ENCODE measurements around the gene RAB7A. TPM values are rescaled to one million over a fixed set of nuclear protein-coding genes. Genes with fewer than 3 reads are reported as not detected.

The RAB7A gene
- total RNA-seq, 1 donor = 166 TPM

DNA sequence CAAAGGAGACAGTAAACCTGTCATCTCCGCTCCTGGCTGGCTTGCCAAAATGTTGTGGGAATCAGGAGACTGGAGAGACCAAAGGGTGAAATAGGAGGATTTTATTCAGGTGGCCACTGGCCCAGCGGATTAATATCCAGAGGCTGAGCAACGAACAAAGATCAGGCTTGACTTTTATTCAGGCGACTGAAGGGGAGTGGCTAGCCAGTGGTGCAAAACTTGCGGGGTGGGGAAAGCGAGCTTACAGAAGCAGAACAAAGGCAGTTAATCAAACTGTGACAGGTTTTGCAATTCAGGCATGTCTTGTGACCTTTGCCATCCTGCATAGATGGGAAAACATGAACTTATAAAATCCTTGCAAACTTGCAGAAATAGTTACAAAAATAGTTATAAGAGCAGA lies 133.6 kb downstream of the RAB7A start:
- TF ChIP-seq, protein P1, sequence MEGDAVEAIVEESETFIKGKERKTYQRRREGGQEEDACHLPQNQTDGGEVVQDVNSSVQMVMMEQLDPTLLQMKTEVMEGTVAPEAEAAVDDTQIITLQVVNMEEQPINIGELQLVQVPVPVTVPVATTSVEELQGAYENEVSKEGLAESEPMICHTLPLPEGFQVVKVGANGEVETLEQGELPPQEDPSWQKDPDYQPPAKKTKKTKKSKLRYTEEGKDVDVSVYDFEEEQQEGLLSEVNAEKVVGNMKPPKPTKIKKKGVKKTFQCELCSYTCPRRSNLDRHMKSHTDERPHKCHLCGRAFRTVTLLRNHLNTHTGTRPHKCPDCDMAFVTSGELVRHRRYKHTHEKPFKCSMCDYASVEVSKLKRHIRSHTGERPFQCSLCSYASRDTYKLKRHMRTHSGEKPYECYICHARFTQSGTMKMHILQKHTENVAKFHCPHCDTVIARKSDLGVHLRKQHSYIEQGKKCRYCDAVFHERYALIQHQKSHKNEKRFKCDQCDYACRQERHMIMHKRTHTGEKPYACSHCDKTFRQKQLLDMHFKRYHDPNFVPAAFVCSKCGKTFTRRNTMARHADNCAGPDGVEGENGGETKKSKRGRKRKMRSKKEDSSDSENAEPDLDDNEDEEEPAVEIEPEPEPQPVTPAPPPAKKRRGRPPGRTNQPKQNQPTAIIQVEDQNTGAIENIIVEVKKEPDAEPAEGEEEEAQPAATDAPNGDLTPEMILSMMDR (IDR thresholded peaks at IDR 0.05; ENCODE audit: insufficient read depth, low read length) = no peak
- no peak for DNase-seq (ENCODE audit: low read depth)
- no peak overlapping the region for H3K4me3 ChIP-seq (ENCODE audit: low read depth, low read length)

DNA sequence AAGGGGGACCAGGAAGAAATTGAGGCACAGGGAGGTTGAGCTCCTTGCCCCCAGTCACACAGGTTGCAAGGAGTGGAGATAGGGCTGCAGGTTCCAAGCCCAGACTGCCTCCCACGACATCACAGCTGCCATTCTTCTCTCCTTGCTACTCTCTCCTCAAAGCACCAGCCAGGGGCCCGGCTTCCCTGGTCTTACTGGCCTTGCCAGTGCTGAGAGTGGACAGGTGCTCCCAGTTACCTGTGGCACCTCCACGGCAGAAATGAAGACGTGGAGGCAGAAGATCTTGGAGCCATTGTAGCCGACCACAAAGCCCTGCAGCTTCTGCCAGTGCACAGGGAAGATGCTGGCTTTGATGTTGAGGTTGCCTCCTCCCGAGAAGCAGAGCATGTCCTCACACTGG lies 135.5 kb downstream of the RAB7A start:
- TF ChIP-seq, protein P1 (IDR thresholded peaks at IDR 0.05; ENCODE audit: insufficient read depth, low read length) = no peak
- no peak for DNase-seq (ENCODE audit: low read depth)
- H3K4me3 ChIP-seq (ENCODE audit: low read depth, low read length) = no peak overlapping the region

DNA sequence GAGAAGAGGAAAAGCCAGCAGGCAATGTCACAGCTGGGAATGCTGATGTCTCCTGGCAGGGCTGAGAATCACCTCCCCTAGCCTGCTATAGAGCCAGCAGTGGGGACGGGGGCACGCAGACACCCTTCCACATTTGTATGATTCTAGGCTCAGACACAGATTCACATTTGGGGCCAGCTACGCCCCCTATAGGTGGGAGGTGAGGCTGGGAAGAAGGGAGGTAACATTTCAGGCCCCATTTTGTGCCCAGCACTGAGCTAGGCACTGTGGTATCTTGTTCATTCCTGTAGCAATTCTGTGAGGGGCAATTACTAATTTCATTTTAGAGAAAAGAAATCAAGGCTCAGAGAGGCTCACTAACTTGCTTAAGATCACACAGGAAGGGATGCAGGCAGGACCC lies 137.6 kb downstream of the RAB7A start:
- no peak for DNase-seq (ENCODE audit: low read depth)
- H3K4me3 ChIP-seq (ENCODE audit: low read depth, low read length) = no peak overlapping the region
- TF ChIP-seq, protein P1 (IDR thresholded peaks at IDR 0.05; ENCODE audit: insufficient read depth, low read length) = peak; percentile 23

Small RNA genes lying within 50 kb of the gene (small RNA-seq; reads per million reads assigned to genes)
- not detected for gene RF00399

Other genes with a start within 250 kb of the RAB7A start
- gene GATA2, start 233.0 kb upstream of the RAB7A start, total RNA-seq (ENCODE audit: low replicate concordance) = 5.5 and 9.3 TPM in 2 replicates
- 147 and 341 TPM in 2 replicates for gene RPN1, start 75.4 kb upstream of the RAB7A start, total RNA-seq (ENCODE audit: low replicate concordance)
- gene ACAD9, start 153.4 kb downstream of the RAB7A start, total RNA-seq (ENCODE audit: low replicate concordance) = 40.9 and 46.0 TPM in 2 replicates

All from fibroblast of the aortic adventitia (primary cell).